ENCODE data around the gene RIMS1.

The RIMS1 gene

GRCh38 chr6:72080260-72080941 lies 194.1 kb downstream of the RIMS1 start:
- H3K4me1 ChIP-seq (ENCODE audit: insufficient read depth, low read length, severe bottlenecking) = no peaks in the 10 kb centered on the region
- H3K27me3 ChIP-seq (ENCODE audit: insufficient read depth, low read length) = no peaks in the 10 kb centered on the region
- H3K4me3 ChIP-seq (ENCODE audit: low read depth, low read length, poor library complexity, severe bottlenecking) = no peak overlapping the region
- no peak overlapping the region for H3K9ac ChIP-seq (ENCODE audit: low read length)
- no peaks in the 10 kb centered on the region for H3K9me3 ChIP-seq (ENCODE audit: low read length)
- H3K27ac ChIP-seq (ENCODE audit: low read depth, low read length, poor library complexity, severe bottlenecking) = no peak overlapping the region
- no peak for TF ChIP-seq EZH2 (IDR thresholded peaks at IDR 0.05; ENCODE audit: borderline replicate concordance, low read length)
- TF ChIP-seq CTCF (IDR thresholded peaks at IDR 0.05; ENCODE audit: low read length) = no peak
- H3K9me2 ChIP-seq (ENCODE audit: low read depth, low read length) = no peaks in the 10 kb centered on the region
- no peak overlapping the region for H3K4me2 ChIP-seq (ENCODE audit: low read length)
- H2AFZ ChIP-seq (ENCODE audit: low read length) = no peak overlapping the region
- H3F3A ChIP-seq (ENCODE audit: insufficient read depth, low read length) = no peaks in the 10 kb centered on the region
- no peaks in the 10 kb centered on the region for H4K20me1 ChIP-seq (ENCODE audit: insufficient read depth, low read length)
- no peaks in the 10 kb centered on the region for H3K36me3 ChIP-seq (ENCODE audit: insufficient read depth, low read length)
- H3K79me2 ChIP-seq (ENCODE audit: insufficient read depth, low read length) = no peaks in the 10 kb centered on the region

- Histone ChIP-seq H2AFZ (ENCODE audit: low read length) (no peak overlapping the region), H4K20me1 (ENCODE audit: insufficient read depth, low read length) (no peaks in the 10 kb centered on the region), H3K79me2 (ENCODE audit: insufficient read depth, low read length) (no peaks in the 10 kb centered on the region), H3K9ac (ENCODE audit: low read length) (no peak overlapping the region), H3K4me3 (ENCODE audit: low read depth, low read length, poor library complexity, severe bottlenecking) (no peak overlapping the region), H3K4me2 (ENCODE audit: low read length) (no peak overlapping the region), H3K27ac (ENCODE audit: low read depth, low read length, poor library complexity, severe bottlenecking) (no peak overlapping the region), H3K4me1 (ENCODE audit: insufficient read depth, low read length, severe bottlenecking) (no peaks in the 10 kb centered on the region), H3K36me3 (ENCODE audit: insufficient read depth, low read length) (no peaks in the 10 kb centered on the region), H3K9me3 (ENCODE audit: low read length) (no peaks in the 10 kb centered on the region), H3F3A (ENCODE audit: insufficient read depth, low read length) (no peaks in the 10 kb centered on the region), H3K27me3 (ENCODE audit: insufficient read depth, low read length) (no peaks in the 10 kb centered on the region), H3K9me2 (ENCODE audit: low read depth, low read length) (no peaks in the 10 kb centered on the region)
- TF ChIP-seq EZH2 (IDR thresholded peaks at IDR 0.05; ENCODE audit: borderline replicate concordance, low read length) (no peak), CTCF (IDR thresholded peaks at IDR 0.05; ENCODE audit: low read length) (no peak)
Observed at GRCh38 chr6:72081871-72082270, 195.5 kb downstream of the RIMS1 start.

GRCh38 chr6:72083976-72084375 lies 197.6 kb downstream of the RIMS1 start:
- Histone ChIP-seq H3K4me3 (ENCODE audit: low read depth, low read length, poor library complexity, severe bottlenecking) (no peak overlapping the region), H3K4me1 (ENCODE audit: insufficient read depth, low read length, severe bottlenecking) (no peaks in the 10 kb centered on the region), H3K9ac (ENCODE audit: low read length) (no peak overlapping the region), H4K20me1 (ENCODE audit: insufficient read depth, low read length) (no peaks in the 10 kb centered on the region), H3K9me2 (ENCODE audit: low read depth, low read length) (no peaks in the 10 kb centered on the region), H2AFZ (ENCODE audit: low read length) (no peak overlapping the region), H3K36me3 (ENCODE audit: insufficient read depth, low read length) (no peaks in the 10 kb centered on the region), H3K27me3 (ENCODE audit: insufficient read depth, low read length) (no peaks in the 10 kb centered on the region), H3K4me2 (ENCODE audit: low read length) (no peak overlapping the region), H3F3A (ENCODE audit: insufficient read depth, low read length) (no peaks in the 10 kb centered on the region), H3K27ac (ENCODE audit: low read depth, low read length, poor library complexity, severe bottlenecking) (no peak overlapping the region), H3K79me2 (ENCODE audit: insufficient read depth, low read length) (no peaks in the 10 kb centered on the region), H3K9me3 (ENCODE audit: low read length) (no peaks in the 10 kb centered on the region)
- TF ChIP-seq CTCF (IDR thresholded peaks at IDR 0.05; ENCODE audit: low read length) = no peak
- TF ChIP-seq EZH2 (IDR thresholded peaks at IDR 0.05; ENCODE audit: borderline replicate concordance, low read length) = no peak

Data from OCI-LY1 (cell line).